ENCODE data around the gene TNRC18. TPM values are rescaled to one million over a fixed set of nuclear protein-coding genes. Genes with fewer than 3 reads are reported as not detected.
"Not testable (repeated sequence)": the region's sequence is repeated elsewhere in the genome, so short reads cannot be mapped to it uniquely, and the experiment has no call there.

The TNRC18 gene
- total and polyA plus RNA-seq, 2 experiments from 2014 or later = 18.1 to 52.8 TPM

- H3K79me2 ChIP-seq = no peaks in the 10 kb centered on the region
- WGBS (ENCODE audit: low lambda C conversion rate, missing lambda C conversion rate) = 86% methylated on average over 15 of the region's 15 CpGs
These were observed 147.0 kb downstream of the TNRC18 start for GRCh38 chr7:5276611-5277010.

GRCh38 chr7:5276123-5276522, 147.5 kb downstream of the TNRC18 start:
- not testable (repeated sequence) for H3K4me3 ChIP-seq; H3K4me2 ChIP-seq; H3K36me3 ChIP-seq (replicated peaks; ENCODE audit: insufficient read depth, low read depth); DNase-seq (ENCODE audit: low spot score); H3K4me1 ChIP-seq (ENCODE audit: insufficient read depth); H3K9me2 ChIP-seq (replicated peaks; ENCODE audit: insufficient read depth); H3K79me2 ChIP-seq; H2AFZ ChIP-seq; H4K20me1 ChIP-seq (ENCODE audit: insufficient read depth, poor library complexity, severe bottlenecking); H3K27ac ChIP-seq; H3K9me3 ChIP-seq (ENCODE audit: low read depth); H3K27me3 ChIP-seq
- WGBS (ENCODE audit: low lambda C conversion rate, missing lambda C conversion rate) = 95% methylated on average over 13 of the region's 14 CpGs

More at GRCh38 chr7:5276611-5277010, 147.0 kb downstream of the TNRC18 start:
- Histone ChIP-seq H3K4me3 (no peak overlapping the region), H3K27ac (no peak overlapping the region), H3K9me2 (replicated peaks; ENCODE audit: insufficient read depth) (no peaks in the 10 kb centered on the region), H3K4me1 (ENCODE audit: insufficient read depth) (no peaks in the 10 kb centered on the region), H2AFZ (no peak overlapping the region), H4K20me1 (ENCODE audit: insufficient read depth, poor library complexity, severe bottlenecking) (no peaks in the 10 kb centered on the region), H3K36me3 (replicated peaks; ENCODE audit: insufficient read depth, low read depth) (no peaks in the 10 kb centered on the region), H3K27me3 (no peaks in the 10 kb centered on the region), H3K9me3 (ENCODE audit: low read depth) (no peaks in the 10 kb centered on the region), H3K4me2 (no peak overlapping the region)
- DNase-seq (ENCODE audit: low spot score) = no peak
- TF ChIP-seq EZH2phosphoT487 (IDR thresholded peaks at IDR 0.05; ENCODE audit: low read depth, severe bottlenecking, unreplicated experiment) = no peak
- TF ChIP-seq EZH2 (IDR thresholded peaks at IDR 0.05; ENCODE audit: borderline replicate concordance) = no peak
- TF ChIP-seq CTCF (IDR thresholded peaks at IDR 0.05; ENCODE audit: poor library complexity) = no peak

GRCh38 chr7:5275510-5275909, 148.1 kb downstream of the TNRC18 start:
- H3K4me2 ChIP-seq; H3K9me2 ChIP-seq (replicated peaks; ENCODE audit: insufficient read depth); H3K9me3 ChIP-seq (ENCODE audit: low read depth); H3K79me2 ChIP-seq; H3K27me3 ChIP-seq; H3K27ac ChIP-seq; H3K4me1 ChIP-seq (ENCODE audit: insufficient read depth); H3K4me3 ChIP-seq; H4K20me1 ChIP-seq (ENCODE audit: insufficient read depth, poor library complexity, severe bottlenecking); DNase-seq (ENCODE audit: low spot score); H3K36me3 ChIP-seq (replicated peaks; ENCODE audit: insufficient read depth, low read depth); H2AFZ ChIP-seq: not testable (repeated sequence)
- WGBS (ENCODE audit: low lambda C conversion rate, missing lambda C conversion rate) = 83% methylated on average over 10 of the region's 10 CpGs

- not testable (repeated sequence) for H3K4me2 ChIP-seq; H3K36me3 ChIP-seq (replicated peaks; ENCODE audit: insufficient read depth, low read depth); H3K4me1 ChIP-seq (ENCODE audit: insufficient read depth); H3K27me3 ChIP-seq; H3K4me3 ChIP-seq; DNase-seq (ENCODE audit: low spot score); H3K9me3 ChIP-seq (ENCODE audit: low read depth); H3K27ac ChIP-seq; H3K79me2 ChIP-seq; H4K20me1 ChIP-seq (ENCODE audit: insufficient read depth, poor library complexity, severe bottlenecking); H3K9me2 ChIP-seq (replicated peaks; ENCODE audit: insufficient read depth); H2AFZ ChIP-seq
- 83% methylated on average over 11 of the region's 11 CpGs for WGBS (ENCODE audit: low lambda C conversion rate, missing lambda C conversion rate)
These were observed 148.6 kb downstream of the TNRC18 start for GRCh38 chr7:5274985-5275431.

GRCh38 chr7:5274441-5274840, 149.2 kb downstream of the TNRC18 start:
- no peak for DNase-seq (ENCODE audit: low spot score)
- Histone ChIP-seq H3K9me2 (replicated peaks; ENCODE audit: insufficient read depth) (no peaks in the 10 kb centered on the region), H2AFZ (no peak overlapping the region), H3K36me3 (replicated peaks; ENCODE audit: insufficient read depth, low read depth) (no peaks in the 10 kb centered on the region), H3K4me3 (no peak overlapping the region), H3K27me3 (no peaks in the 10 kb centered on the region), H3K4me1 (ENCODE audit: insufficient read depth) (no peaks in the 10 kb centered on the region), H3K27ac (no peak overlapping the region), H3K9me3 (ENCODE audit: low read depth) (no peaks in the 10 kb centered on the region), H3K4me2 (no peak overlapping the region), H4K20me1 (ENCODE audit: insufficient read depth, poor library complexity, severe bottlenecking) (no peaks in the 10 kb centered on the region), H3K79me2 (no peaks in the 10 kb centered on the region)
- TF ChIP-seq CTCF (IDR thresholded peaks at IDR 0.05; ENCODE audit: poor library complexity) (no peak), EZH2 (IDR thresholded peaks at IDR 0.05; ENCODE audit: borderline replicate concordance) (no peak), EZH2phosphoT487 (IDR thresholded peaks at IDR 0.05; ENCODE audit: low read depth, severe bottlenecking, unreplicated experiment) (no peak)
- WGBS (ENCODE audit: low lambda C conversion rate, missing lambda C conversion rate) = 97% methylated on average over 7 of the region's 7 CpGs

GRCh38 chr7:5273831-5274405, 149.7 kb downstream of the TNRC18 start:
- H3K27me3 ChIP-seq; H3K4me3 ChIP-seq; H3K79me2 ChIP-seq; H2AFZ ChIP-seq; H4K20me1 ChIP-seq (ENCODE audit: insufficient read depth, poor library complexity, severe bottlenecking); H3K36me3 ChIP-seq (replicated peaks; ENCODE audit: insufficient read depth, low read depth); H3K9me2 ChIP-seq (replicated peaks; ENCODE audit: insufficient read depth); H3K9me3 ChIP-seq (ENCODE audit: low read depth); DNase-seq (ENCODE audit: low spot score); H3K4me1 ChIP-seq (ENCODE audit: insufficient read depth); H3K4me2 ChIP-seq; H3K27ac ChIP-seq: not testable (repeated sequence)
- WGBS (ENCODE audit: low lambda C conversion rate, missing lambda C conversion rate) = 81% methylated on average over 18 of the region's 18 CpGs
